Hematopoietic multipotent progenitor cell treated with erythropoietin and hydrocortisone succinate and interleukin-3 and kit ligand, for 8 days (in vitro differentiated cells): Measurements from ENCODE around the gene CTXN1.
"Not testable (repeated sequence)": the region's sequence is repeated elsewhere in the genome, so short reads cannot be mapped to it uniquely, and the experiment has no call there.

Experiments
- DNase-seq: peaks from one replicate; pipeline ENCODE4 v3.0.0-alpha.2; 2015

Gene CTXN1

DNA sequence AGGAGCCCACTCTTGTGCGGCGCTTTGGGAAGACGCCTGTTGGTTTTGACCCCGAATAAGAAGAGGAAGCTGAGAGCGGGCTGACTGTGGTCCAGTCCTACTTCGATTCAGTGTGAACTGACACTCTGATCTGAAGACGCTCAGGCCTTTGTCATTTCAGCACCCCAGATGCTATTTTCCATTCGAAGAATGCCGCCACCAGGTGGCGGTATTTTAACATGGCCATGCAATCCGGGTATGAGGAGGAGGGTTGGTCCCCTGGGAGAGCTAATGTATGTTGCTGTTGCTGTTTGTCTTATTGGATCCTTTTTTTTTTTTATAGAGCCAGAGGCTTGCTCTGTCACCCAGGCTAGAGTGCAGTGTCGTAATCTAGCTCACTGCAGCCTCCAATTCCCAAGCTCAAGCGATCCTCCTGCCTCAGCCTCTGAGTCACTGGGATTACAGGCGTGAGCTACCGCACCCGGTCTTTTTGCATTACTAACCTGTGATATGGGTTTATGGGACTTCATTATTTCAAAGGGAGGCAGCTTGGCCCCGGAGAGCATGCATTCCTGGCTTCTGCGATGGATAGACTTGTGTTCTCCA, 18.3 kb upstream of the CTXN1 start:
- DNase-seq = peak; percentile 94

DNA sequence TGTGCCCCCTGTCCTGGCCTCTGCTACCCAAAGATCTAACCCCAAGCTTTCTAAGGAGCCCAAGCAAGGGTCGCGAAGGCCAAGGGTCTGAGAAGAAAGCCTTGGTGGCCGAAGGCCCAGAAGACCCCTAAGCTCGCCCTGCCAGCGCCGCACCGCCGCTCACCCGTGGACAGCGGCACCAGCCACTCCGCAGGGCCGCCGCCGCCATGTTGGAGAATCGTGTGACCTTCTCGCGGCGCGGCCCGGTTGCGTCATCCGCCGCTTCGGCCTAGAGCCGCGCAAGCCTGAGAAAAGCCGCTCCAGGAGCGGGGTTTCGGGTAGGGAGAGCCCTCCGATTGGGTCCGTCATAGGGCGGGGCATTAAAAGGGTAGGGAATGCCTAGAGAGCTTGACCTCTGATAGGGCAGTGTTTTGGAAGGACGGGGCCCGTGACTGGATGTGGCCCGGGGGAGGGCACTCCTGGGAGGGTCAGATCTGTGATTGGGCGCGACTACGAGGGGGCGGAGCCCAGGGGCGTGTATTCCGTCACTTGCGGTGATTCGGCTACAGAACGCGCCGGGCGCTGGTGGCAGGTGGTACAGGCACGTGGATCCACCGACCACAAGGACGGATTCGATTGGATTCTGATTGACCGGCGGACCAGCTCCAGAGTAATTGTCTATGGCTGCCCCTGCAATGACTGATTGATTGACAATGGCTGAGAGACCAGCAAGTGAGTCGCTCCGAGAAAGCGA, 17.7 kb upstream of the CTXN1 start, which contains the start of gene TIMM44:
Gene TIMM44 (minus strand): TSS at position 223 of the 733 bp plus-strand sequence. CDS start 15 bp downstream, at position 208.
- peak; percentile 100 for DNase-seq

DNA sequence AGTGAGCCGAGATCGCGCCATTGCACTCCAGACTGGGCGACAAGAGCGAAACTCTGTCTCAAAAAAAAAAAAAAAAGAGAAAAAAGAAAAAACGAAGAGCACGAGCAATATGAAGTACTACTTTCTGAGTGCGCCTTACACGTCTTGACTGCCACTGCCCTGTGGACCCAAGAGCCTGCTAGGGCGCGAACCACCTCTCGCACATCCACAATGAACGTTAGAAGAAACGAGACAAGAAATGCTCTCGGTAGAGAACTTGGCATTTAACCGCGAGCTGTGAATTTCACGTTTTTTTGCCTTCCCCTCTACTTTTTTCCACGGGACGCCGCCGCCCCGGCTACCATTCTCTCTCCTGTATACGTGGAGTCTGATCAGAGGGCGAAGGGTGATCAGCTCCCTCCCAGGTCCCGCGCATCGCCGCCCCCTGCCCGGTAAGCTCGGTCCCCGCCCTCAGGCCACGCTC, 17.1 kb upstream of the CTXN1 start:
- DNase-seq = no peak

DNA sequence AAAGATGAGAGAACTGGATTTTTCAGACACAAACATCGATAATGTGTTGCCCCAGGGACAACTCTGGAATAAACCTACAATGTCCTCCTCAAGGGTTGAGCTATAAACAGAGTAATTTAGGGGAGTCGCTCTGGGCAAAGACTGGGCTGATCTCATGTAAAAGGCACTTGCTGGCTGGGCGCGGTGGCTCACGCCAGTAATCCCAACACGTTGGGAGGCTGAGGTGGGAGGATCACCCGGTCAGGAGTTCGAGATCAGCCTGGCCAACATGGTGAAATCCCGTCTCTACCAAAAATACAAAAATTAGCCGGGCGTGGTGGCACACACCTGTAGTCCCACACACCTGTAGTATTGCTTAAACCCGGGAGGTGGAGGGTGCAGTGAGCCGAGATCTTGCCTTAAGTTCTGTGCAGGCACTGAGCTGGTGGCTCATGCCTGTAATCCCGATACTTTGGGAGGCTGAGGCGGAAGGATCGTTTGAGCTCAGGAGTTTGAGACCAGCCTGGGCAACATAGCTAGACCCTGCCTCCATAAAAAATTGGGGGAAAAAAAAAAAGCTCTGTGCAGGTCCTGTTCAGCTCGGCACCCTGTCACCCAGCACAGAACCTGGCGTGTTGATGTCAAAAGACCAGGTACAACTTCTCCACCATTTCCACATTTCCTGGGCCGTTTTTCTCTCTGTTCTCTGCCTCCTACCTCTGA, 16.1 kb upstream of the CTXN1 start:
- DNase-seq = no peak

DNA sequence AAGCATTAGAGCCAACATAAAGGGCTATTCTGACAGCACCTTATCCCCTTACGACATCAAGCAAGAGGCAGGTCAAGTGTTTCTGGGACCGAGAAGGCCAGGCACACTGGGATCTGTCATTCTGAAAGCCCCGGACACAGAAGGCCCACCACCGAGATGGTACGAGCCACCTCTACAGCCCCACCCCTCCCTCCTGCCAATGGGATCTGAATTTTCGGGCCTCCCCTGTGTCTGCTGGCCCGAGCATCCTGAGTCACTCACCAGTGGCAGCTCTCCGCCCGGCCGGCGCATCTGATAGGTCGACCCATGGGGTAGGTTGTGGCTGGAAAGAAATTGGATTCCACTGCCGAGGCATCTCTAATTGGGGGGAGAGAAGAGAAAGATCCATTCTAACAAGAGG, 14.9 kb upstream of the CTXN1 start:
- no peak for DNase-seq

DNA sequence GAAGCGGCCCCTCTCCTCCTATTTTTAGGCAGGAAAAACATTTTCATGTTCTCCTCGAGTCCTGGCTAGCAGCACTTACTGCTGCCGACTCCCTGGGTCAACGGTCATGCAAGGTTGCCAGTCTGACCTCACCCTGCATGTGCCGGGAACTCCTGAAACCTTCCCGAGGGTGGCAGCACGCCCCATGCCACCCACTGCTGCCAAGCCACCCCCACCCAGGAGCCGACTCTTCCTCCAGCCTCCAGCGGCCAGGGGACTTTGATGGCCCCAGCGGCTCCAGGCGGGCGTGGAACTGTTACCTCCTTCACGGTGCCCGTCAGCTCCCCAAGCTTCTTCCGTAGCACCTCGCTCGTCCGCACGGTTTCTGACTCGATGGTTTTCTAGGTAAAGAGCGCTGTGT, 8.8 kb upstream of the CTXN1 start:
- DNase-seq = no peak

DNA sequence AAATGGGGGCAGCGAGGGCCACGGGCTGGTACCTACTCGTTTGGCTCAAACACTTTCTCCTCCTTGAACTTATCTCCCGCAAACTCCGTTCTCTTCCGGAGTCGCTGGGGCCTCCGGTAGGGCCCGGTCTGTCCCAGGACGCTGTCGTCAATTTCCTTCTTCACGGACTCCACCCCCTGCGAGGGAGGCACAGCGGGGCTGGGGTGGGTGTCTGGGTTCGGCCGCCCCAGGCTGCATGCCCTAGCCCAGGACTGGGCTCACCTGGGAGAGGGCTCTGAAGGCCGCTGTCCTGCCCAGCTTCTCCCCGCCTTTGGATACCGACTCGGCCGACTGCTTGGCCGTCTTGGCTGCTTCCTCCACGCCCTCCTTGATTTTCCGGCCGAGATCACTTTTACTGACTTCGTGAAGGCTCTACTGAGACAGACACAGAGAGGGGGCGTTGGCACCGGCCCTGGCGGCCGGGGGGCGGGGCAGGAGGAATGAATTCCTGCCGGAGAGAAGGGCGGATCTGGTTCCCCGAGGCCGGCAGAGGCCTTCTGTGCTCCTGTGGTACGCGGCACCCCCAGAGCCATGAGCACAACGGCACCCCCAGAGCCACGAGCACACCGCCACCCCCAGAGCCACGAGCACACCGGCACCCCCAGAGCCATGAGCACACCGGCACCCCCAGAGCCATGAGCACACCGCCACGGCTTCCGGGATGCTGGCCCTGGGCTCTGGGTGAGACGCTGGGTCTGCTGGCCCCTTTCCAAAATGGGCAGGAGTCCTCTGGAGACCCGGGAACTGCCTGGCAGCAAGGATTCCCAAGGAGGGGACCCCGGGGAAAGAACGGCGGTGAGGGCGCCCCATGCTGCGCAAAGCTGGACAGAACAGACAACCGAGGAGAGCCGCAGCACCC, 8.1 kb upstream of the CTXN1 start:
- no peak for DNase-seq

DNA sequence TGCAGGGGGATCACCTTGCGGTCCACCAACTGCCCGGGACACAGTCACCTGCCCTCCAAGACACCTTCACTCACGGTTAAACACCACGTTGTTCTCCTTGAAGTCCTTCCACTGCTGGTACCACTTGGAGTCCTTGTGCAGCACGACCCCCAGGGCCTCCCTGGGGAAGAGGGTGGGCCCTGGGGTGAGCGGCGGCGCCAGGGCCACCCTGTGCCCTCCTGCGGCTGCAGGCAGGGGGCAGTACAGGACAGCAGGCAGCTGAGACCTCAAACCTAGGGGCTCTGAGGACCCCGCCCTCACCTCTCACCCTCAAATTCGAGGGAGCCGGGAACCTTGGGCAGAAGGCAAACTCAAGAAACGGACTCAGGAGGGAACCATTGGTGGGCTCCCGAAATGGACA, 7.5 kb upstream of the CTXN1 start:
- no peak for DNase-seq

DNA sequence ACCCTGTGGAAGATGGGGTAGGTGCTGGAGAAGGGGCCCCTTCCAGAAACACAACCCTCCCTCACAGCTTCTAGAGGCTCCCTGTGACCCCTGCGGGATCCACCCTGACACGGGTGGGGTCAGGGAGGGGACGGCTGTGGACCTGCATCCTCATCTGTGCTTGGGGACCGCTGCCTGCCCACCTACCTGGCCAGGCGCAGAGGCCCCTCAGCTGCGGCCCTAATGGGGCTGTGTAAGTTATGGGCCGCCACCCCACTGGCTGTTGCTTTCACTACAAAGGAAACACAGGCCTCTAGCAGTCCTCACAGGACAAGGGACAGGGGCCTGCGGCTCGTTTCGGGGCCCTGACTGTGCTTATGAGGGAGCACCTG, 7.0 kb upstream of the CTXN1 start:
- DNase-seq = no peak

- no peak for DNase-seq
Observed at GRCh38 chr19:7932276-7932929, 6.5 kb upstream of the CTXN1 start.

- no peak for DNase-seq
Observed at GRCh38 chr19:7931221-7932061, 5.5 kb upstream of the CTXN1 start.

- no peak for DNase-seq
Observed at GRCh38 chr19:7930765-7931164, 4.8 kb upstream of the CTXN1 start.

DNA sequence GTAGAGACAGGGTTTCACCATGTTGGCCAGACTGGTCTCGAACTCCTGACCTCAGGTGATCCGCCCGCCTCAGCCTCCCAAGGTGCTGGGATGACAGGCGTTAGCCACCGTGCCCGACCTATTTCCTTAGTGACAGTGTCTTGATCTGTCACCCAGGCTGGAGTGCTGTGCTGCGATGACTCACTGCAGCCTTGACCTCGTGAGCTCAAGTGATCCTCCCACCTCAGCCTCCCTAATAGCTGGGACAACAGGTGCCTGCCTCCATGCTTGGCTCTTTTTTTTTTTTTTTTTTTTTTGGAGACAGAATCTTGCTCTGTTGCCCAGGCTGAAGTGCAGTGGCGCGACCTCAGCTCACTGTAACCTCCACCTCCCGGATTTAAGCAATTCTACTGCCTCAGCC, 4.1 kb upstream of the CTXN1 start:
- not testable (repeated sequence) for DNase-seq

GRCh38 chr19:7928741-7929701, 3.1 kb upstream of the CTXN1 start:
- DNase-seq = peak; percentile 68

DNA sequence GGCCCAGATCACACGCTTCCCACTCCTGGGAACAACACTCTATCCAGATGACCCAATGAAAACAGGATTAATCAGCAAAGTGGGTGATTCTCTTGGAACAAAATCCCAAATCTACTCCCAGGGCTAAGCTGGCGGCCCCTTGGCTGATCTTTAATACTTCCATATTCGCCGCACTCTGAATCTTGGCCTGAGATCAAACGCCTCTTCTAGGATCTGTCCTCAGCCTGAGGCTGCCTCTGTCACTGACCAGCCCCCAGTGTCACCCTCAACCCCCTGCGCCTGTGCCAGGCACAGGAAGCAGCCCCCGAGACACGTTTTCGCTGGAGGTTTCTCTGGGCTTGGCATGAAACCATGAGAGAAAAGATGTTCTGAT, 2.4 kb upstream of the CTXN1 start:
- DNase-seq = no peak

GRCh38 chr19:7927605-7928333, 1.8 kb upstream of the CTXN1 start:
- no peak for DNase-seq

DNA sequence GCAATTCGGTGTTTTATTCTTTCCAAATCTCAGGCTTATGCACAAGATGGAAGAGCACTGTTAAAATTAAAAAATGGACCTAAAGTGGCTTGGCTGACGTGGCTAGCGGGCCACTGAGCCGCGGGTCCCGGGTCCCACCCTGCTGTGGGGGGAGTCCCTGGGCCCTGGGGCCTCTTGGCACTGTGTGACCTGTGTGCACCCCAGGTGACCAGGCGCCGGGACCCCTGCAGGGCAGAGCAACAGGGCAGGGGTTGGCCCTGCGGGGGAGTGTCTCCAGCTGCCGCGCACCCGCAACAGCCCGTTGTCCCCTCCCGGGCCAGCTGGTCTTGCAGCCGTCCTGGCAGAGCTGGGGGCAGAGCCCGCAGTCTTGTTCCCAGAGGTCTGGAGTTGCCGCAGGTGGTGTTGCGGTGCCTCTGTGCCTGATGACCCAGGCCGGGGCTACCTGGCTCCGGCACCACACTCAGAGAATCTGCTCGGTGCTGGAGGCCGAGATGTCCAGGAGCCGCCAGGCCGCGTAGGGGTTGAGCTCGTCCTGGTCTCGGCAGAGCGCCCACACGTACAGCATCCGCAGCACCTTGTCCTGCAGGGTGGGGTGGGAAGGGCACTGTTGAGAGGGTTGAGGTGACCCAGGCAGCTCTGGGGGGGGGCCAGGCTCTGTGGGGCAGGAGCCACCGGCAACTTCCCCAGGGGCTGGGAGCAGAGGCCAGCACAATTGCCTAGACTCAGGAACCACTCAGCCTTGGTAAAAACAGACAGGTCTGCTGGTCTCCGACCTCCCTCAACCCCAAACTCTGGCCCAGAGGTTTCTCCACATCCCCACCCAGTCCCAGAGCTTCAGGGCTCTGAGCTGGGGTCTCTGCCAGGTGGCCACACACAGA, 1.0 kb upstream of the CTXN1 start:
- DNase-seq = no peak

DNA sequence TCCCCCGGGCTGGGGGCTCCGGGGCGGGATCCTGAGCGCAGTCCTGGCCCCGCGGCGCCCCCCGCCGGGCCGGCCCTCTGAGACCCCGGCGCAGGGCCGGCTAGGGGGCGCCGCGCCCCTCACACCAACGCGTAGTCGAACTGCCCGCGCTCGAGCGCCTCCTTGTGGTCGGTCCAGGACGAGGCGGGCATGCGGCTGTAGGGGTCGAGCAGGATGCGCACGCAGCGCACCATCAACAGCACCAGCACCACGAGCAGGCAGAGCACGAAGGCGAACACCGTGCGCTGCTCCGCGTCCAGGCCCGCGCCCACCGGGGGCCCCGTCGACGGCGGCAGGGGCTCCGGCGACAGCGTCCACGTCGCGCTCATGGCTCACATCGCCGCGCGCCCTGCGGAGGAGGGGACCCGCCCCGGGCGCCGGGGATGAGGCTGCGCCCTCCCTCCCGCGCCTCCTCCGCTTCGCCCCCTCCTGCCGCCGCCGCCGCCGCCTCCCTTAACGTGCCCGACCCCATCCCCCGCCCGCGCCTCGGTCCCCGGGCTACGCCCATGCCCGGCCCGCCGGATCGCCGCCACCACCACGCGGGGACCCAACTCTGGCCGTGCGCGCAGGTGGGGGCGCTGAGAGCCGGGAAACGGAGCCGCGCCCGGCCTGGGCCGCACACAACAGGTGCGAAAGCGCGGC, 624 bp downstream of the CTXN1 start:
- peak; percentile 83 for DNase-seq
